CD14-positive monocyte (primary cell): ENCODE data around the gene TNFRSF11A. TPM values are rescaled to one million over a fixed set of nuclear protein-coding genes. Genes with fewer than 3 reads are reported as not detected.

ENCODE experiments used
- DNase-seq, 3 donors: peaks; one replicate each; pipeline ENCODE4 v3.0.0-alpha.2; 2011 to 2022
- H2AFZ ChIP-seq: 2 replicates; pipeline ENCODE4 v1.6.0; 2012; ENCODE audit warnings: mild to moderate bottlenecking, low read depth, low read length, inconsistent platforms; ENCODE audit not compliant: insufficient read depth, poor library complexity, severe bottlenecking
- H3K27ac ChIP-seq, 2 donors: 1 replicate in 1 of 2; 2 replicates in 1 of 2; pipeline ENCODE4 v1.5.1; 2012 to 2013; ENCODE audit warnings: low read length in 2 of 2, control low read depth in 1 of 2, inconsistent platforms in 1 of 2, low read depth in 1 of 2, mild to moderate bottlenecking in 1 of 2
- H3K27me3 ChIP-seq, 2 donors: one replicate each; pipeline versions ENCODE4 v1.6.0 to v1.6.1; 2011 to 2013; ENCODE audit warnings: low read length in 2 of 2; ENCODE audit not compliant: control insufficient read depth in 2 of 2, insufficient read depth in 2 of 2
- H3K36me3 ChIP-seq, 2 donors: replicated peaks in 1 of 2; 1 replicate in 1 of 2; 2 replicates in 1 of 2; pipeline versions ENCODE4 v1.5.1 to v1.6.1; 2012 to 2013; ENCODE audit warnings: low read length in 2 of 2, control low read depth in 1 of 2, inconsistent platforms in 1 of 2, mild to moderate bottlenecking in 1 of 2; ENCODE audit not compliant: insufficient read depth in 2 of 2, control insufficient read depth in 1 of 2
- H3K4me1 ChIP-seq, 2 donors: 1 replicate in 1 of 2; 2 replicates in 1 of 2; pipeline versions ENCODE4 v1.5.1 to v1.6.1; 2012 to 2013; ENCODE audit warnings: low read length in 2 of 2, control low read depth in 1 of 2, inconsistent platforms in 1 of 2, mild to moderate bottlenecking in 1 of 2, moderate library complexity in 1 of 2; ENCODE audit not compliant: insufficient read depth in 2 of 2, control insufficient read depth in 1 of 2
- H3K4me2 ChIP-seq: replicated peaks from 2 replicates; pipeline ENCODE3; 2012; ENCODE audit warnings: low read length, moderate library complexity, mild to moderate bottlenecking; ENCODE audit not compliant: poor library complexity, severe bottlenecking; ENCODE audit errors: extremely low read depth
- H3K4me3 ChIP-seq, 3 experiments: fragments of 200-600 bp in 1 of 3; sonication (generic) in 1 of 3; replicated peaks in 1 of 3; 1 replicate in 2 of 3; 2 replicates in 1 of 3; pipeline ENCODE4 v1.5.1; 2011 to 2013; ENCODE audit warnings: low read length in 3 of 3, mild to moderate bottlenecking in 3 of 3, control low read depth in 2 of 3, low read depth in 2 of 3, inconsistent platforms in 1 of 3, moderate library complexity in 1 of 3
- H3K79me2 ChIP-seq: 2 replicates; pipeline ENCODE4 v1.6.0; 2012; ENCODE audit warnings: mild to moderate bottlenecking, control low read depth, inconsistent platforms, low read length, moderate library complexity; ENCODE audit not compliant: insufficient read depth
- H3K9ac ChIP-seq: 2 replicates; pipeline ENCODE4 v1.6.0; 2017; ENCODE audit warnings: low read length, mild to moderate bottlenecking; ENCODE audit not compliant: insufficient read depth, poor library complexity, severe bottlenecking
- H3K9me3 ChIP-seq, 2 donors: replicated peaks in 1 of 2; 1 replicate in 1 of 2; 2 replicates in 1 of 2; pipeline versions ENCODE4 v1.5.1 to v1.6.1; 2012 to 2013; ENCODE audit warnings: low read length in 2 of 2, control low read depth in 1 of 2; ENCODE audit not compliant: control insufficient read depth in 1 of 2, insufficient read depth in 1 of 2
- H4K20me1 ChIP-seq: 2 replicates; pipeline ENCODE4 v1.6.0; 2012; ENCODE audit warnings: mild to moderate bottlenecking, low read length, control low read depth, moderate library complexity; ENCODE audit not compliant: insufficient read depth
- H3K27ac Mint-ChIP-seq, 7 donors: one replicate each; pipeline ENCODE4 v1.8.0; 2020; ENCODE audit warnings: mild to moderate bottlenecking in 7 of 7, mixed read lengths in 7 of 7, moderate library complexity in 6 of 7, inconsistent platforms in 2 of 7
- H3K27me3 Mint-ChIP-seq, 3 donors: one replicate each; pipeline ENCODE4 v1.8.0; 2021 to 2022; ENCODE audit warnings: low read depth in 3 of 3, mild to moderate bottlenecking in 3 of 3, mixed read lengths in 3 of 3, moderate library complexity in 3 of 3, inconsistent platforms in 1 of 3
- H3K36me3 Mint-ChIP-seq, 2 donors: one replicate each; pipeline ENCODE4 v1.8.0; 2020; ENCODE audit warnings: mixed read lengths in 2 of 2, inconsistent platforms in 1 of 2, mild to moderate bottlenecking in 1 of 2
- H3K4me1 Mint-ChIP-seq: one replicate; pipeline ENCODE4 v1.8.0; 2020; ENCODE audit warnings: mild to moderate bottlenecking, mixed read lengths
- H3K4me3 Mint-ChIP-seq, 2 donors: one replicate each; pipeline ENCODE4 v1.8.0; 2020; ENCODE audit warnings: mild to moderate bottlenecking in 2 of 2, mixed read lengths in 2 of 2, moderate library complexity in 1 of 2
- H3K9me3 Mint-ChIP-seq, 7 donors: one replicate each; pipeline ENCODE4 v1.8.0; 2020 to 2022; ENCODE audit warnings: mixed read lengths in 7 of 7, mild to moderate bottlenecking in 6 of 7, moderate library complexity in 6 of 7, inconsistent platforms in 2 of 7
- WGBS: methylation state at CpG from one replicate; pipeline ENCODE4 v1.1.5; 2013; ENCODE audit warnings: missing lambda C conversion rate; ENCODE audit not compliant: insufficient coverage; 5-methylcytosine and 5-hydroxymethylcytosine counted together
- intact Hi-C, 2 donors: fragments of 100-400 bp; cut with micrococcal nuclease; formaldehyde crosslinking; loops; one replicate each; pipeline versions ENCODE4 v1.15.0 to v1.15.1; 2023
- polyA plus RNA-seq, 3 donors: library from polyadenylated mRNA; depleted of rRNA in 1 of 3; unstranded in 2 of 3; stranded (reverse) in 1 of 3; fragments of 300-500 nt in 2 of 3; fragments of >200 nt in 1 of 3; fragmentation: Illumina TruSeq in 2 of 3; gene quantifications; 1 replicate in 2 of 3; 2 replicates in 1 of 3; pipeline ENCODE4 v1.2.3, GENCODE V29; 2012 to 2021
- TF ChIP-seq, protein P1 (sequence below): fragments of 200-600 bp; IDR thresholded peaks from one replicate; pipeline ENCODE4 v1.8.0; 2022; ENCODE audit warnings: antibody characterized with exemption, mild to moderate bottlenecking

TNFRSF11A gene
- polyA plus RNA-seq, 3 donors: 0.05 to 0.67 (median 0.24) TPM

DNA sequence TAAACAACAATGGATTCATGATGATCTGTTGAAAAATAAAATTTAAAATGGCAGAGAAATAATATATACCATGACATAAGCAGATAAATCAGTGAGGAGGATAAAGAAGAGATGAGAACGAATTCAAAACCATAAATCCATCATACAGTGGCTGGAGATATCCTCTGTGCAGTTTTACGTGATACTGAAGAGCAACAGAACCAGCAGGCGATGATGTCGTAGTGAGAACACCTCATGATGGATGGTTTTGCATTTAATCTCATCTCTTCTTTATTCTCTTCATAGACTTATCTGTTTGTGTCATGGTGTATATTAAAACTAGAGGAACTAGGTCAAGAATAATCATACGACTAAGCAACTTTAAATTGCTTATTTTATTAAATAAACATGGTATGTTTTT lies 56.3 kb downstream of the TNFRSF11A start:
- H3K27me3 ChIP-seq: no peaks in the 10 kb centered on the region
- DNase-seq: no peak
- H3K9me3 Mint-ChIP-seq: peaks cover 0 to 7% (median 0%) of the 10 kb centered on the region in 7 donors
- H3K27ac Mint-ChIP-seq: no peak overlapping the region
- H3K9ac ChIP-seq: no peak overlapping the region
- H4K20me1 ChIP-seq: no peaks in the 10 kb centered on the region
- no peaks in the 10 kb centered on the region for H3K36me3 Mint-ChIP-seq
- H3K4me3 ChIP-seq: no peak overlapping the region
- intact Hi-C loops: no loop called here
- H3K27me3 Mint-ChIP-seq: peaks cover 1 to 2% (median 2%) of the 10 kb centered on the region in 3 donors
- H3K36me3 ChIP-seq: no peaks in the 10 kb centered on the region
- H3K27ac ChIP-seq: no peak overlapping the region
- H3K4me3 Mint-ChIP-seq: no peak overlapping the region
- H2AFZ ChIP-seq: no peak overlapping the region
- no peaks in the 10 kb centered on the region for H3K4me1 Mint-ChIP-seq
- TF ChIP-seq, protein P1, sequence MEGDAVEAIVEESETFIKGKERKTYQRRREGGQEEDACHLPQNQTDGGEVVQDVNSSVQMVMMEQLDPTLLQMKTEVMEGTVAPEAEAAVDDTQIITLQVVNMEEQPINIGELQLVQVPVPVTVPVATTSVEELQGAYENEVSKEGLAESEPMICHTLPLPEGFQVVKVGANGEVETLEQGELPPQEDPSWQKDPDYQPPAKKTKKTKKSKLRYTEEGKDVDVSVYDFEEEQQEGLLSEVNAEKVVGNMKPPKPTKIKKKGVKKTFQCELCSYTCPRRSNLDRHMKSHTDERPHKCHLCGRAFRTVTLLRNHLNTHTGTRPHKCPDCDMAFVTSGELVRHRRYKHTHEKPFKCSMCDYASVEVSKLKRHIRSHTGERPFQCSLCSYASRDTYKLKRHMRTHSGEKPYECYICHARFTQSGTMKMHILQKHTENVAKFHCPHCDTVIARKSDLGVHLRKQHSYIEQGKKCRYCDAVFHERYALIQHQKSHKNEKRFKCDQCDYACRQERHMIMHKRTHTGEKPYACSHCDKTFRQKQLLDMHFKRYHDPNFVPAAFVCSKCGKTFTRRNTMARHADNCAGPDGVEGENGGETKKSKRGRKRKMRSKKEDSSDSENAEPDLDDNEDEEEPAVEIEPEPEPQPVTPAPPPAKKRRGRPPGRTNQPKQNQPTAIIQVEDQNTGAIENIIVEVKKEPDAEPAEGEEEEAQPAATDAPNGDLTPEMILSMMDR: no peak
- H3K4me1 ChIP-seq: no peaks in the 10 kb centered on the region
- H3K79me2 ChIP-seq: no peaks in the 10 kb centered on the region
- H3K9me3 ChIP-seq: no peaks in the 10 kb centered on the region
- H3K4me2 ChIP-seq: no peak overlapping the region
- no CpG with 5 or more reads among the region's 5 CpGs for WGBS

DNA sequence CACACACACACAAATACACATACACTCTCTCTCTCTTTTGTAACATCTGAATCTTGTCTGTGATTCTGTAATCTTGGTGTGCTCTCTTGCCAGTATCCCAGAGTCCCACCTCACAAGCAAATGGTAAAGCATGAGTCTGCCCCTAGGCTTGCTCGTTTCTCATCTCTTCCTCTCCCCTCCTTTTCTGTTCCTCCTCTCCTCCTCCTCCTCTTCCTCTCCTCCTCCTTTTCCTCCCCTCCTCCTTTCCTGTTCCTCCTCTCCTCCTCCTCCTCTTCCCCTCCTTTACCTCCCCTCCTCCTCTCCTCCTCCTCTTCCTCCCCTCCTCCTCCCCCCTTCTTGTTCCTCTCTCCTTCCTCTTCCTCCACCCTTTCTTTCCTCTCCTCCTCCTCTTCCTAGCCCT lies 59.0 kb downstream of the TNFRSF11A start:
- no peak overlapping the region for H3K27ac Mint-ChIP-seq
- Histone ChIP-seq H2AFZ (peak overlapping the region; percentile 19), H3K36me3 (no peaks in the 10 kb centered on the region), H4K20me1 (no peaks in the 10 kb centered on the region), H3K27me3 (no peaks in the 10 kb centered on the region), H3K4me1 (no peaks in the 10 kb centered on the region), H3K4me3 (no peak overlapping the region), H3K4me2 (no peak overlapping the region), H3K9me3 (no peaks in the 10 kb centered on the region), H3K79me2 (no peaks in the 10 kb centered on the region), H3K27ac (no peak overlapping the region), H3K9ac (no peak overlapping the region)
- intact Hi-C loops: no loop called here
- H3K27me3 Mint-ChIP-seq: peaks cover 1 to 3% (median 2%) of the 10 kb centered on the region in 3 donors
- no peaks in the 10 kb centered on the region for H3K36me3 Mint-ChIP-seq
- no peak overlapping the region for H3K4me3 Mint-ChIP-seq
- no peaks in the 10 kb centered on the region for H3K4me1 Mint-ChIP-seq
- H3K9me3 Mint-ChIP-seq: peaks cover 0 to 7% (median 0%) of the 10 kb centered on the region in 7 donors
- no peak for DNase-seq
- 92% methylated on average over 1 of the region's 1 CpG for WGBS
- TF ChIP-seq, protein P1: no peak
